DOHH2 (cell line): ENCODE measurements around the gene FSTL4.

Experiments
- H3F3A ChIP-seq: fragments of 200-600 bp; sonication (generic), shearing (Covaris generic); 2 replicates; pipeline ENCODE4 v1.6.0; 2016; ENCODE audit warnings: antibody characterized with exemption, mild to moderate bottlenecking; ENCODE audit not compliant: control insufficient read depth, insufficient read depth
- H3K27ac ChIP-seq: fragments of 200-600 bp; sonication (generic); 2 replicates; pipeline ENCODE4 v1.5.1; 2014; ENCODE audit warnings: low read depth, mild to moderate bottlenecking, low read length, moderate library complexity
- H3K27me3 ChIP-seq: fragments of 200-600 bp; sonication (generic); 2 replicates; pipeline ENCODE4 v1.6.1; 2014; ENCODE audit warnings: mild to moderate bottlenecking, low read length, mixed read lengths; ENCODE audit not compliant: control insufficient read depth
- H3K36me3 ChIP-seq: fragments of 200-600 bp; sonication (generic); 2 replicates; pipeline ENCODE4 v1.6.1; 2014; ENCODE audit warnings: mild to moderate bottlenecking, low read length, moderate library complexity, mixed read lengths; ENCODE audit not compliant: control insufficient read depth
- H3K4me1 ChIP-seq: fragments of 200-600 bp; sonication (generic); 2 replicates; pipeline ENCODE4 v1.6.1; 2014; ENCODE audit warnings: mild to moderate bottlenecking, low read length, mixed read lengths; ENCODE audit not compliant: control insufficient read depth
- H3K4me2 ChIP-seq: fragments of 200-600 bp; sonication (generic); 2 replicates; pipeline ENCODE4 v1.6.0; 2014; ENCODE audit warnings: mild to moderate bottlenecking, low read length, moderate library complexity
- H3K4me3 ChIP-seq: fragments of 200-600 bp; sonication (generic); 2 replicates; pipeline ENCODE4 v1.5.1; 2014; ENCODE audit warnings: mild to moderate bottlenecking, low read length, mixed read lengths
- H3K79me2 ChIP-seq: fragments of 200-600 bp; sonication (generic); 2 replicates; pipeline ENCODE4 v1.6.1; 2014; ENCODE audit warnings: mild to moderate bottlenecking, low read length, mixed read lengths; ENCODE audit not compliant: control insufficient read depth
- H3K9me2 ChIP-seq: fragments of 200-600 bp; sonication (generic); replicated peaks from 2 replicates; pipeline ENCODE4 v1.6.1; 2014; ENCODE audit warnings: mild to moderate bottlenecking, low read length, mixed read lengths; ENCODE audit not compliant: control insufficient read depth
- H3K9me3 ChIP-seq: fragments of 200-600 bp; sonication (generic); 2 replicates; pipeline ENCODE4 v1.6.1; 2014; ENCODE audit warnings: antibody characterized with exemption, low read length, mixed read lengths; ENCODE audit not compliant: control insufficient read depth, insufficient read depth
- H4K20me1 ChIP-seq: fragments of 200-600 bp; sonication (generic); 2 replicates; pipeline ENCODE4 v1.6.0; 2014; ENCODE audit warnings: low read depth, mild to moderate bottlenecking, antibody characterized with exemption, low read length, moderate library complexity; ENCODE audit not compliant: control insufficient read depth, insufficient read depth
- EZH2phosphoT487 ChIP-seq: fragments of 200-600 bp; sonication (generic); IDR thresholded peaks from 2 replicates; pipeline ENCODE4 v1.6.1; 2017; ENCODE audit warnings: borderline replicate concordance, mild to moderate bottlenecking, antibody characterized with exemption, low read length, moderate library complexity, mixed read lengths
- TF ChIP-seq, protein P1 (sequence below): fragments of 200-600 bp; sonication (generic); IDR thresholded peaks from one replicate; pipeline ENCODE4 v1.5.1; 2014; ENCODE audit warnings: antibody characterized with exemption, mild to moderate bottlenecking, low read depth, low read length; ENCODE audit not compliant: poor library complexity, severe bottlenecking

Gene FSTL4

DNA sequence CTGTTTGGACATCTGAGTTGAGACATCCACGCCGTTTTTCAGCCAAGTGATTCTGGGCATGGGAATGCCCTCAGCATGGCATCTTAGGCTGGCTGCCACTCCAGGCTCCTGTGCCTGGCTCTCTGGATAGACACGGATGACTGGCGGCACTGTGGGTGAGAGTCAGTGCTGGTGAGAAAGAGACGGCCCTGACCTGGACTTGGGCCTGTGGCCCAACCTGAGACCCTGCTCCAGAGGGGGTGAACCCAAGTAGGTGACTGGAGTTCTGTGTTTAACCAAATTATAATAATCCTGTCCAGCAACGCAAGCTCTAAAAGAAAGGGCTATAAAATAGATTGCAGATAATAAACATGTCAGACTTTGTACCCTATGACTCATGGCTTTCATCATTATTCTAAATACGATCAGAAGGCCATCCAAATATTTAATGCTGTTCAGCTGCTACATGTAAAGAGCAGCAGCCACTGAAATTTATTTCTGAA lies 386.6 kb downstream of the FSTL4 start:
- H3K36me3 ChIP-seq = no peaks in the 10 kb centered on the region
- no peaks in the 10 kb centered on the region for H4K20me1 ChIP-seq
- no peaks in the 10 kb centered on the region for H3F3A ChIP-seq
- peaks cover 6% of the 10 kb centered on the region; the same call in 1 of the 2 replicates for H3K27me3 ChIP-seq
- H3K4me1 ChIP-seq = no peaks in the 10 kb centered on the region
- H3K27ac ChIP-seq = no peak overlapping the region
- no peaks in the 10 kb centered on the region for H3K9me2 ChIP-seq
- no peak overlapping the region for H3K4me2 ChIP-seq
- no peaks in the 10 kb centered on the region for H3K9me3 ChIP-seq
- TF ChIP-seq, protein P1, sequence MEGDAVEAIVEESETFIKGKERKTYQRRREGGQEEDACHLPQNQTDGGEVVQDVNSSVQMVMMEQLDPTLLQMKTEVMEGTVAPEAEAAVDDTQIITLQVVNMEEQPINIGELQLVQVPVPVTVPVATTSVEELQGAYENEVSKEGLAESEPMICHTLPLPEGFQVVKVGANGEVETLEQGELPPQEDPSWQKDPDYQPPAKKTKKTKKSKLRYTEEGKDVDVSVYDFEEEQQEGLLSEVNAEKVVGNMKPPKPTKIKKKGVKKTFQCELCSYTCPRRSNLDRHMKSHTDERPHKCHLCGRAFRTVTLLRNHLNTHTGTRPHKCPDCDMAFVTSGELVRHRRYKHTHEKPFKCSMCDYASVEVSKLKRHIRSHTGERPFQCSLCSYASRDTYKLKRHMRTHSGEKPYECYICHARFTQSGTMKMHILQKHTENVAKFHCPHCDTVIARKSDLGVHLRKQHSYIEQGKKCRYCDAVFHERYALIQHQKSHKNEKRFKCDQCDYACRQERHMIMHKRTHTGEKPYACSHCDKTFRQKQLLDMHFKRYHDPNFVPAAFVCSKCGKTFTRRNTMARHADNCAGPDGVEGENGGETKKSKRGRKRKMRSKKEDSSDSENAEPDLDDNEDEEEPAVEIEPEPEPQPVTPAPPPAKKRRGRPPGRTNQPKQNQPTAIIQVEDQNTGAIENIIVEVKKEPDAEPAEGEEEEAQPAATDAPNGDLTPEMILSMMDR = no peak
- TF ChIP-seq EZH2phosphoT487 = no peak
- H3K4me3 ChIP-seq = no peak overlapping the region
- no peaks in the 10 kb centered on the region for H3K79me2 ChIP-seq

- Histone ChIP-seq H3K4me1 (no peaks in the 10 kb centered on the region), H3K9me2 (no peaks in the 10 kb centered on the region), H3K79me2 (no peaks in the 10 kb centered on the region), H3K4me2 (no peak overlapping the region), H4K20me1 (no peaks in the 10 kb centered on the region), H3K27me3 (peaks cover 6% of the 10 kb centered on the region; the same call in 1 of the 2 replicates), H3F3A (no peaks in the 10 kb centered on the region), H3K36me3 (no peaks in the 10 kb centered on the region), H3K4me3 (no peak overlapping the region), H3K27ac (no peak overlapping the region), H3K9me3 (no peaks in the 10 kb centered on the region)
- TF ChIP-seq, protein P1 = no peak
- no peak for TF ChIP-seq EZH2phosphoT487
Measured at GRCh38 chr5:133222979-133223378, 389.4 kb downstream of the FSTL4 start.

GRCh38 chr5:133222521-133222920 lies 389.8 kb downstream of the FSTL4 start:
- no peak for TF ChIP-seq EZH2phosphoT487
- TF ChIP-seq, protein P1 = no peak
- H3K9me2 ChIP-seq = no peaks in the 10 kb centered on the region
- no peak overlapping the region for H3K27ac ChIP-seq
- no peak overlapping the region for H3K4me2 ChIP-seq
- no peak overlapping the region for H3K4me3 ChIP-seq
- no peaks in the 10 kb centered on the region for H3K4me1 ChIP-seq
- H3K36me3 ChIP-seq = no peaks in the 10 kb centered on the region
- no peaks in the 10 kb centered on the region for H3K79me2 ChIP-seq
- H3F3A ChIP-seq = no peaks in the 10 kb centered on the region
- no peaks in the 10 kb centered on the region for H4K20me1 ChIP-seq
- H3K27me3 ChIP-seq = peaks cover 6% of the 10 kb centered on the region; the same call in 1 of the 2 replicates
- H3K9me3 ChIP-seq = no peaks in the 10 kb centered on the region
